RCC 7860 (cell line): Measurements from ENCODE around the gene RNF180.

Experiments
- DNase-seq: peaks from one replicate; pipeline ENCODE4 v3.0.0-alpha.2; 2015; ENCODE audit warnings: low spot score
- FAIRE-seq: peaks from 2 replicates; lab custom pipeline; 2012; peaks lifted over from hg19 to GRCh38; lab: Jason Lieb, UNC

RNF180 gene

GRCh38 chr5:64165500-64166200 is at the start of gene RNF180:
RNF180 (plus strand) TSS chr5:64165843; CDS start chr5:64200808, 34,965 bp downstream.
- no peak for FAIRE-seq

GRCh38 chr5:64125521-64125920 is 40.1 kb upstream of the RNF180 start:
- DNase-seq, result no peak
- no peak for FAIRE-seq

More at GRCh38 chr5:64165500-64166200, at the start of gene RNF180:
- no peak for DNase-seq

GRCh38 chr5:64126202-64126741 is 39.4 kb upstream of the RNF180 start:
- DNase-seq (no peak), FAIRE-seq (no peak)

- no peak for FAIRE-seq
- DNase-seq, result no peak
These were observed 25.6 kb upstream of the RNF180 start for GRCh38 chr5:64140018-64140417.

- no peak for DNase-seq
- FAIRE-seq, result no peak
These were observed 21.0 kb upstream of the RNF180 start for GRCh38 chr5:64144425-64145215.

- DNase-seq (no peak), FAIRE-seq (no peak)
These were observed 20.3 kb upstream of the RNF180 start for GRCh38 chr5:64145216-64145895.

- FAIRE-seq (no peak), DNase-seq (no peak)
These were observed 18.3 kb upstream of the RNF180 start for GRCh38 chr5:64147379-64147778.

GRCh38 chr5:64147849-64148441 is 17.7 kb upstream of the RNF180 start:
- DNase-seq (no peak), FAIRE-seq (no peak)

GRCh38 chr5:64149268-64149667 is 16.4 kb upstream of the RNF180 start:
- DNase-seq, result no peak
- FAIRE-seq, result no peak

- no peak for FAIRE-seq
- DNase-seq, result no peak
These were observed 15.7 kb upstream of the RNF180 start for GRCh38 chr5:64149857-64150521.

GRCh38 chr5:64156261-64156660 is 9.4 kb upstream of the RNF180 start:
- FAIRE-seq (no peak), DNase-seq (no peak)

- FAIRE-seq (no peak), DNase-seq (no peak)
These were observed 6.8 kb upstream of the RNF180 start for GRCh38 chr5:64158827-64159226.

- no peak for DNase-seq
- no peak for FAIRE-seq
These were observed 5.4 kb upstream of the RNF180 start for GRCh38 chr5:64160201-64160600.

- no peak for FAIRE-seq
- no peak for DNase-seq
These were observed 4.2 kb upstream of the RNF180 start for GRCh38 chr5:64161420-64161819.

- no peak for FAIRE-seq
- no peak for DNase-seq
These were observed 2.5 kb upstream of the RNF180 start for GRCh38 chr5:64163135-64163534.

- no peak for FAIRE-seq
These were observed 1.9 kb upstream of the RNF180 start for GRCh38 chr5:64163746-64164145.

GRCh38 chr5:64164166-64164565 is 1.5 kb upstream of the RNF180 start:
- FAIRE-seq (no peak), DNase-seq (no peak)

More at GRCh38 chr5:64163746-64164145, 1.9 kb upstream of the RNF180 start:
- DNase-seq, result no peak

GRCh38 chr5:64165160-64165499 is 513 bp upstream of the RNF180 start:
- no peak for FAIRE-seq
- DNase-seq, result no peak

- FAIRE-seq (no peak), DNase-seq (no peak)
These were observed 737 bp downstream of the RNF180 start for GRCh38 chr5:64166201-64166959.

- no peak for DNase-seq
- no peak for FAIRE-seq
These were observed 10.7 kb downstream of the RNF180 start for GRCh38 chr5:64176301-64176700.
